ENCODE results near the gene FAM3D.
"Not testable (repeated sequence)": the region's sequence is repeated elsewhere in the genome, so short reads cannot be mapped to it uniquely, and the experiment has no call there.

The FAM3D gene

DNA sequence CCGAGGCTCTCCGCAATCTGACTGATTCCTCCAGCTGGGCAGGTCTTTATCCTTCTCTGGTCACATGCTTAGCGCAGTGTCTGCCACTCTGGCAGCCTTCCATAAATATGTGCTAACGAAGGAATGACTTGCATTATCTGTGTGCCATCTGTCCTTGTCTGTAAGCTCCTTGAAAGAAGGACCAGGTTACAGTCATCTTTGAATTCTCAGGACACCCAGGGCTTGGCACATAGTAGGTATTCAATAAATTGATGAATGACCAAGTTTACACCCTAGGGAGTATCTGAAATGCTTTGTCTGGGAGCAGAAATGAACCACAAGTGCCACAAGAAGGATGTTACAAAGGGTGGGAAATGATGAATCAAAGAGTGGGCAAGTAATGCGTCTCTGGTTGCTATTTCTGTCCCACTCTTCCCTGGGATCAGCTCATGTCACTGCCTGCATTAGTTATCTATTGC lies 16.5 kb upstream of the FAM3D start:
- no peak for DNase-seq

DNA sequence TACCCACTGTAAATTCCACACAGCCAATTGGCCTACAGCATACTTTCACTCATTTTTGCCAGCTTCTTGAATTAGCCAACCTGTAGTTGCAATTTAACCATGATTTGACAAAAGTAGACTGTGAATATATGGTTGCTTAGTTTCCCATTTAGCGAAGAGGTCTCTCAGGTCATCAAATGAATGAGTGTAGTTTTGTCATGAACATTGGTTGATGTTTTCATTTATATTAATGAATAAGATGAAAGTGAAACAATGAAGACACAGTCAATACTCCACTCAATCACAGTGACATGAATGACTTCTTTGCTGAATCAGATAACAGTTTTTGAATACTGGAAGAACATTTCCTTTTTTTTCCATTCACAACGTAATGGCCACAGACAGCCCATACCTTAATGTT lies 15.3 kb upstream of the FAM3D start:
- no peak for DNase-seq

DNA sequence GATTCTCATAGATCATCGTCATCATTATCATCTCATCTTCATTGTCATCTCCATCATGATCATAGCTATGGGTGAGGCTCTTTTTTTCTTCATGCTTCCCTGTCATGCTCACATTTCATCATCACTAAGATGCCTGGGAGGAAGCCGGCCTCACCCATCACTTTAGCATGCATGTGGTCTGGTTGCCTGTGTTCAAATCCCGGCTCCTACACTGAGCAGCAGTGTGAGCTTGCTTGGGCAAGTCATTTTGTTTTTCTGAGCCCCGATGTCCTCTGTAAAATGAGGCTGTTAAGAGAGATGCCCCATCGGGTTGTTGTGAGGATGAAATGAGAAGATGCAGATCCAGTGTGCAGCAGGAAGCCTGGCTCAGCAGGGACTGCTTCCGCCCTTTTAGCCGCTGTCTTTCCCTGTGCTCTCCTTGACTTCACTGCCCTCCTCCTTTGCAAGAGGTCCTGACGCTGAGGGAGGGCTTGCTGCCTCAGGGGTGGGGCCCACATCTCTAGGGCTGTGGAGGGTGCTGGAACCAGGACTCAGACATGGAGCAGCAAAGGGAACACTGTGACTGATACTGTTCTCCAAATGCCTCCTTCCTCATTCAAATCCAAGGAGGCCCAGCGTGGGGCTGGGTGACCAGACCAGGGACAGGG lies 14.4 kb upstream of the FAM3D start:
- no peak for DNase-seq

DNA sequence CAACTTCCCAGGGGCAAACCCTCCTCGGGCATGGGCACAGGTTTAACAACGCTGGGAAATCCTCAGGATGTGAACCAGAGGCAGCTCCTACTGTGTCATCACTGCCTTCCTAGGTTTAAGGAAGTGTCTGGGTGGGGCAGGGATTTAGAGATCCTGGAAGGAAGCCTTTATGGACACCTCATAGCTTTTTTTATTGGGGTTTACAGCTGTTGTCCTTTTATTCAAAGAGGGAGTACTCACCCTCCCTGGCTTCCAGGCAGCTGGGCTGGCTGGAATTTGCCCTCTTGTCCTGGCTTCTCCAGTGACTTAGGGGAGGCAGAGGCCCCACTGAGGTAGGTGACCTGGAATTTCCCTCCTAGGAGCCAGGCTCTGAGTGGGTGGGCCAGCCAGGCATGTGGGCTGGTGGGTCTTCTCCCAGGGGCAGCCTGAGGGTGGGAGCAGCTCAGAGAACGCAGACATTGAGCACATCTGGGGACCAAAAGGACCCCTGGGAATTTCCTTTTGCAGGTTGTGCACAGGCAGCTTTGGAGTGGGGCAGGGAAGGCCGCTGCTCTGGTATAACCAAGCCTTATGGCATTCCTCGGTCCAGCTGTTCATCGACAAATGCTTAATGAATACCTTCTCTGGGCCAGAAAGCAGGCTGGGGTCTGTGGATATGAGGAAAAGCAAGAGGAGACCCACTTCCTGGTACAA lies 13.5 kb upstream of the FAM3D start:
- DNase-seq: no peak

DNA sequence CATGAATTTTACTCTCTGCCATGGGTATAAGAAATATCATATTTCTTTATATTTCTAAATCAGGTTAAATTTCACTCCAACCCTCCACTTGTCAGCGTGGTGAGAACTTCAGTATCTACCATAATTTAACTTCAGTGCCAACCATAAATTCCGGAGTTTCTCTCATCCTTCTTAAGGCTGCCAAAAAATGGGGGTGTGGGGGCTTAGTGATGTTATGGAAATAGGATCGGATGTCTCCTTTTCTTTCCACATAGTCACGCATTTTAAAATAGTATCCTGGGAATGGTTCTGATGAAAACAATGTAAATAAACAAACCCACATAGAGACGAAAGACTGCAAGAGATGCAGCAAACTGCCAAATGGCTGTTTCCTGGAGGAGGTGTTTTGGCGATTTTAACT lies 12.9 kb upstream of the FAM3D start:
- DNase-seq: no peak

DNA sequence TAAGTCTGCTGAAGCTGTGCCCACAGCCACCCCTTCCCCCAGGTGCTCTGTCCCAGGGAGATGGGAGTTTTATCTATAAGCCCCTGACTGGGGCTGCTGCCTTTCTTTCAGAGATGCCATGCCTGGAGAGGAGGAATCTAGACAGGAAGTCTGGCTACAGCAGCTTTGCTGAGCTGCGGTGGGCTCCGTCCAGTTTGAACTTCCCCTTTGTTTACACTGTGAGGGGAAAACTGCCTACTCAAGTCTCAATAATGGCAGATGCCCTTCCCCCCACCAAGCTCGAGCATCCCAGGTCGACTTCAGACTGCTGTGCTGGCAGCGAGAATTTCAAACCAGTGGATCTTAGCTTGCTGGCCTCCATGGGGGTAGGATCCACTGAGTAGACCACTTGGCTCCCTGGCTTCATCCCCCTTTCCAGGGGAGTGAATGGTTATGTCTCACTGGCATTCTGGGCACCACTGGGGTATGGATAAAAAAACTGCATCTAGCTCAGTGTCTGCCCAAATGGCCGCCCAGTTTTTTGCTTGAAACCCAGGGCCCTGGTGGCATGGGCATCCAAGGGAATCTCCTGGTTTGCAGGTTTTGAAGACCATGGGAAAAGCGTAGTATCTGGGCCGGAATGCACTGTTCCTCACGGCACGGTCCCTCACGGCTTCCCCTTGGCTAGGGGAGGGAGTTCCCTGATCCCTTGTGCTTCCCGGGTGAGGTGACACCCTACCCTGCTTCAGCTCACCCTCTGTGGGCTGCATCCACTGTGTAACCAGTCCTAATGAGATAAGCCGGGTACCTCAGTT lies 11.8 kb upstream of the FAM3D start:
- not testable (repeated sequence) for DNase-seq

DNA sequence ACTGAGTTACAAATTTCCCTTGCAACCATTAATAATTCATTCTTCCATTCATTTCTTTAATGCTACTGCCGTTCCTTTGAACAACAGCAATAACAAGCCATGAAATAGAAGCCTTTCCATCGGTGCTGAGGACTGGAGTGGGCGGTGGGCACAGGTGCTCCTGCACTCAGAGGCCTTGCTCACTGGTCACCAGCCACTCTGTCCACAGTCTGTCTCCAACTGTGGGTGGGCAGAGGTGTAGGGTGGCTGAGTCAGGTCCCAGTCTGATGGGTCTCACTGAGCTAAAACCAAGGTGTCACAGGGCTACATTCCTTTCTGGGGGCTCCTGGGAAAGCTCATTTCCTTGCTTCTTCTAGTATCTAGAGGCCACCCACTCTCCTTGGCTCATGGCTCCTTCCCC lies 6.3 kb upstream of the FAM3D start:
- no peak for DNase-seq

DNA sequence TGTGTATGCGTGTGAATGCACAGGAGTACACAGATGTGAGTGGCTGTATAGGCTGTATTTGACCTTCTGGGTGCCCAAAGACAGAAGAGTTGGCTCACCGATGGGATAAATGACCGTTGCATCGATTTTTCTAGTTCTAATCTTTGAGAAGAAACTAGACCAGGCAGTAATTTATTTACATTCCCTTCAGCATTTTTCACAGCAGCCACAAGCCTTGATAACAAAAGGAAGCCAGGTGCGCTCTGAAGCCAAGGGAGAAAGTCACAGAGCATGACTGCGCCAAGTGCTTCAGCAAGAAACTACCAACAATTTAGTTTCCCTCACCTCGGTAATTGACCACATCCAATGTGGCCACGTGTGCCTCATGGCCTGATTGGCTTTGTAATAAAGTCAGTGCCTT lies 5.9 kb upstream of the FAM3D start:
- no peak for DNase-seq

DNA sequence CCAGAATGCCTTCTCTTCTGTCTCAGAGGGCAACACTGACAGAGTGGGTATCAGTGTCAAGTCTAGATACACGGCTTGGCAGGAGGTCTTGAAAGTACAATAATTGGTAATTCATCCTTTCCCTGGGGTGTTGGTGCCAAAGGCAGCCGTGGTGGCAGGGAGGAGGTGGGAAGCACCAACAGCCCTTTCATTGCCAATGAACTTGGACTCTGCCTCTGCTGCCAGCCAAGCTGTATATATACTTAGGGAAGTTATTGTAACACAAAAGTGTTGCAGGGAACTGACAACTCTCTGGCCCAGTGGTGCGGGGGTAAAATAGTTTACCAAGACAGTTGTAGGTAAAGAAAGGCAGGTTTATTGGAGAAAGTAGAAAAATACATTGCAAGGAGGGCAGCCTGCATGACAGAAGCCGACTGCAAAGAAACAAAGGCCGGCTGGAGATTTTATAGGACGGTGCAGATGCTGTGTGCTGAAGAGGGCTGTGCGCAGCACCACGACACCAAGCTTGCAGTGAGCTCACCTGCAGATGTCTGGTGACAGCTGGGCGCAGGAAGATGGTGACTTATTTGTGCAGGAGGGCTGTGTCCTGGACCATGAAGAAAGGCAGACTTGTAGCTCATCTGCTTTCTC lies 4.0 kb upstream of the FAM3D start:
- no peak for DNase-seq

DNA sequence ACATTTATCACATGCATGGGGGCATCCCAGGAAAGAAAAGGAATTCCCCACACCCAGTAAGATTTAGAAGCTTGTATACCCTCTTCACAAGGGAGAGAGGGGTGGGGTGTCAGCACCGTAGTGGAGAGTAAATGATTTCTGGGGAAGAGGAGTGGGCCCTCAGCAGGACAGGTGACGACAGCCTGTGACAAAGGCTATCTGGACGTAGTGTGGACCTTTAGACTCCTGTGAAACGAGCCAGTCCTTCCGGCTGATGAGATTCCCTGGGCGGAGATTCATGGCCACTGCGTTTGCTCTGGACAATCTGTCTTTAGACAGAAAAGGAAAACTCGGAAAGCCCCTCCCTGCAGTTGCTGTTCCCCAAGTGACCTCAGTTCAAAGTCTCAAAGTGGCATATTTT lies 1.7 kb upstream of the FAM3D start:
- no peak for DNase-seq

DNA sequence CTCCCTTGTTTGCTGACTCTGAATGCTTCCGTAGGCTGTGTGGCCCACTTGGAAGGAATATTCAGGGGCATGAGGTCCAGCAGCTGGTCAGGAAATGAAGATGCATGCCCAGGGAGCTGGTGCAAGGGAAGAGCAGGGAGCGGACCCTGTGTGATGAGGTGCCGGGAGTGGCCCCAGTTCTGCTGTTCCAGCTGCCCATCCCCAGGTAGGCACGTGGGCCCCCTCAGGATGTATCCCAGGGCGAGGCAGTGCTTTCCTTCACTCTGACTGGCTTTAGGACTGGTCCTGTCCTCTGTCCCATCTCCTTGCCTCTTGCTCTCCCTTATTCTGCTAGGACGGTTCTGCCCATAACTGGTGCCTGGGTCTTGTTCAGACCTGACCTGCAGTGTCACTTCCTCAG lies 1.1 kb upstream of the FAM3D start:
- no peak for DNase-seq

DNA sequence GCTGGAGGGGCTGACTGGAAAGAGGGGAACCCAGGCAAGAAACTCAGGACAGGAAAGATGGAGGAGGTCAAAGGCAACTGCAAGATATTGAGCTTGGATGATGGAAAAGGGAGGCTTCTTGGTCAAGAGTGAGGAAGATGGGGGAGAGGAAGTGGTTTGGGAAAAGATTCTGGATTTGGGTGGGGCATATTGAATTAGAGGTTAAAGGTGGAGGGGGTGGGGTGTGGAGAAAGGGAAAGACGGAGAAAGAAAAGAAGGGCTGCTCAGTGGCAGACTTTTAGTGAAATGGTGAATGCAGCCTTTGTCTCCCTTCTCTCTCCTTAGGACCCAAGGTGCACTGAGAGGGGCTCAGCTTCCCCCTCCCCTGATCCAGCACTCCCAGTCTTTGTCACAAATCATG lies 655 bp upstream of the FAM3D start:
- no peak for DNase-seq

DNA sequence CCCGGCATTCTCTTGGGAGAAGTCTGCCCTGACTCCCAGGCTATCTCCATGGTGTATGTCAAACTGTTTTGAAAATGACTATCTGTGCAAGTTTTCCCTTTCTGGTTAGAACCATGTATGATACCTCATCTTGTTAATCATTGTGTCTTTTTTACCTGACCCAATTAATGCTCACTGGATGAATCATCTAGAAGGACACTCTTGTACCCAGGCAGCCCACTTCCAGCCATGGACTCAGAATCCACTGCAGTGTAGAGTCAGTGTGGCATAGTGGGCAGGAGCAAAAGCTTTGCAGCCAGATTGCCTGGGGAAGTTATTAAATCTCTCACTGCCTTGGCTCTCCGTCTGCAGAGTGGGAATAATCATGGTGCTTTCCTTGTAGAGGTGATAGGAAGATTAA lies 1.2 kb downstream of the FAM3D start:
- no peak for DNase-seq

DNA sequence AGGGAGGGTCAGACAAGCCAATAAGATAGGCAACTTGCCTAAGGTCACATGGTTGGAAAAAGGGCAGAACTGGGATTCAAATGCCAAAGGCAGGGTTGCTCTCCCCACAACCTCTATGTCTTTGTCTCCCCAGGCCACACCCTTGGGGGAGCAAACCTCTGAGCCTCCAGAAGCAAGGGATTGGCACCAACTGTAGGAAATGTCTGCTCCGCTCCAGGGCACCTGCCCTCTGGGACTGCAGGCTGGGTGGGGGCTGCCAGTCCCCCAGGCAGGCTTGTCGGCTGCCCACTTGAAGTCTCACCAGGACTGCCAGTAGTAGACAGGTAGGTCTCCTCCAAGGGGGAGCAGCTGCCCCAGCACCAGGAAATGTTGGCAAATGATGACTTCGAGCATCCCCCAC lies 2.0 kb downstream of the FAM3D start:
- DNase-seq: no peak

DNA sequence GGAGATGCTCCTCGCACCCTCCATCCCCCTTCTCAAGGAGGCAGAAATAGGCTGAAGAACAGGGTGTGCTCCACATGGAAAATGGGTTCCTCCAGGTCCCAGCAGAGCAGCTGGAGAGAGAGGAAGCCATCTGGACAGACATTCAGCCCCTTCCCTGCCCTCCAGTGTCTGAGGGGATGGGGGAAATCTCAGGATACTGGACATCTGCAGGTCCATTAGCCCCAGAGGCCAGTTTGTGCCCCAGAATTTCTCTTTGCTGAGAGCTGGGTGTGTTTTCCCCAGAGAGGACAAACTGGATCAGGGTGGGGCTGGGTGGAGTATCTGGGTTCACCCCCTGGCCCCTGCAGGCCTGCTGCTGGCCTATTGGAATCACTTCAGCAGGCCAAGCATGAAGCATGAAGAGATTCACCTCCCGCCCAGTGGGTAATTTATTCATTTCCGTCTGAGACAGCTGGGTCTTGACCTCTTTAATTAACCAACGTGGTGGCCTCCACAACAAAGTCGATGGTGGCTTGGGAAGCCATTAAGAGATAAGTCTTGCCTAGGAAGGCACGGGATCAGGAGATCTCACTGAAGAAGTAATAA lies 4.6 kb downstream of the FAM3D start:
- DNase-seq: no peak

DNA sequence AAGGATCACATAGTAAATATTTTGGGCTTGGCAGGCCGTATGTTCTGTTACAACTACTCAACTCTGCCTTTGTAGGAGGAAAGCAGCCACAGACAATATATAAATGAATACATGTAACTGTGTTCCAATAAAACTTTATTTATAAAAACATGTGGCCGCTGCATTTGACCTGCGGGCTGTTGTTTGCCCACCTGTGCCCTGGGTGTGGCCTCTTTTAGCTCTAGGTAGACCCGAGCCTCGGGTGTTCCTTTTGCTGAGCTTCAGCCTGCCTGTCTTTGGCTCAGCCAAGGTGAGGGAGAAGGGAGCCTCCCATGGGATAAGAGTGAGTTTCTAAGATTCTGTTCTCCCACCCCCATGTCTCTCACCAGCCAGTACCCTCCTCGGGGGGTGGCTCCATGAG lies 5.6 kb downstream of the FAM3D start:
- DNase-seq: no peak

DNA sequence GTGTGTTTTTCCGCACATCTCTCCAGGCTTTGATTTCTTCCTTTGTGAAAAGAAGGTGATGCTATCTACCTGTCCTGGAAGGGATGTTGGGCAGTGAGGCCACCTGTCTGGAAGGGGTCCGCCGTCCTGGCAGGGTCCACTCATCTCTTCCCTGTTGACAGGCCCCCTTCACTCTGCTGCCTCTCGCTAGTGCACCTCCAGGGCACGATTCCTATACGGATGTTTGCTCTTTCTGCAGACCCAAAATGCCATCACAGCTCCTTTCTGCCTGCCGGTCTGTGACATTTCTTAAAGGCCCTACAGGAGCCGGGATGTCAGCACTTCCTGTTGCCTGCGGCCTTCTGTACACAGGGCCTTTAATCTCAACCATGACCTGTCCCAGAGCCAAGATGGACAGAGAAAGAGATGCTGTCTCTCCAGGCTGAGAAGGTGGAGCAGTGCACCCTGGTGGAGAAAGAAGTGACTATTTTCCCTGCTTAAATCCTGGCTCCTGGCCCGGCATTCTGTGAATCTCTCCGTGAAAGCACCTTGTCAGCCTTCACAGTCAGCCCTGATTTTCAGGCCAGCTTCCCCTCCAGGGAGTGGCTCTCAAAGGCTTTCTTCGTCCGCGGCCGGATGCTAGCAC lies 7.4 kb downstream of the FAM3D start:
- DNase-seq: no peak

DNA sequence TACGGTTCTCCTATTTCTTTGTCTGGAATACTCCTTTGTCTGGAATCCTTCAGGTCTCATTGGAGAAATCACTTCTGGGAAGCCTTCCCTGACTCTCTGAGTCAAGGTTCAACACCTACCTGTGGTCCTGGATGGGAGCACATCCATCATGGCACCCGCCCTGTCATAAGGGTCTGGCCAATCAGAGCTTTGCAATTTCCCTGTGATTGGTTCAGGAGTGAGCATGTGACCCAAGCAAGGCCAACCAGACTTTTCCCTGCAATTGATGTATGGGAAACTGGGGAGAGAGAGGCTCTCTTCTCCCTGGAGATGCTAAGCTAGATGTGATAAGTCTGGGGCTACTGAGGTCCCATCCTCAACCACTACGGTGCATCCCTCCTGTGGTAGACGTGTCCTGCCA lies 8.1 kb downstream of the FAM3D start:
- DNase-seq: no peak

DNA sequence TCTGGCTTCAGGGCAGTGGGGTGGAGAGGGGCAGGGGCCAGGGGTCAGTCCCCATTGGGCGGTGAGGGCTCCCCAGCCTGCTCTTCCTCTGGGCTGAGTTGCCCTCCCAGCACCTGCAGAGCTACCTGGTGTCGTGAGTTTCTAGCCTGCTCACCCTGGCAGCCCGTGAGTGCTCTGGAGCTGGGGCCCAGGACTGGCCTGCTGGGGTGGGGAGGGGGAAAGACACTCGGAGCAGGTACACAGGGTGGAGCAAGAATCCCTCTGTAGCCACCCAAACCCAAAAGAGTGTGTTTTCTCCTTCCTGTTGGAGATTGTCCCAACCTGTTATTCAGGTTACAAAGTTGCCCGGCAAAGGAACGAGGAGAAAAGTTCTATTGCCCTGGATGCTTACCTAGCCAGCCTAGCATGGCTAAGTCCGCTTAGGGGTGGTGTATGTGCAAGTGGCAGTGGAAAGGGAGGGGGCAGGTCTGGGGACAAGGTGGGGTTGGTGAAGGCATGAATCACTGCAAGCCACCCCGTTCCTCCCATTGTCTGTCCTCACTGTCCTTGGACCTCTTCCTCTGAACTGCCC lies 8.9 kb downstream of the FAM3D start:
- no peak for DNase-seq

DNA sequence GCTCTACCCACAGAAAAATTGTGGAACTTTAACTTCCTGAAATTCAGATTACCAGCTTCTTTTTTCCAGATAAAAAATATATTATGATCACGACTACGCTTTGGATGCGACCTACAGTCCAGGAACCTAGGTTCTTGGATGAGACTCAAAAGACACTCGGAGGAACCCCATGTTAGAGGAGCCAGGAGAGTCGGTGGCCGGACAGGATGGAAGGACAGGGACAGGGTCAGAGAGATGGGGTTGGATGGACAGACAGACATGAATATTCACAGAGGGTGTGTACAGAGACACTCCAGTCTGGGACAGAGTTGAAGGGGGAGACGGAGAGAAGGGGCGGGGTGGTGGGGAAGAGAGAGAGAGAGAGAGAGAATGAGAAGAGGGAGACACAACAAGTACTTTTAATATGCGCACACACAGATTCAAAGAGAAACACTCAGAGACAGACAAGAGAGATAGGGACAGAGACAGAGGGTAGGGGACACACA lies 9.5 kb downstream of the FAM3D start:
- no peak for DNase-seq

DNA sequence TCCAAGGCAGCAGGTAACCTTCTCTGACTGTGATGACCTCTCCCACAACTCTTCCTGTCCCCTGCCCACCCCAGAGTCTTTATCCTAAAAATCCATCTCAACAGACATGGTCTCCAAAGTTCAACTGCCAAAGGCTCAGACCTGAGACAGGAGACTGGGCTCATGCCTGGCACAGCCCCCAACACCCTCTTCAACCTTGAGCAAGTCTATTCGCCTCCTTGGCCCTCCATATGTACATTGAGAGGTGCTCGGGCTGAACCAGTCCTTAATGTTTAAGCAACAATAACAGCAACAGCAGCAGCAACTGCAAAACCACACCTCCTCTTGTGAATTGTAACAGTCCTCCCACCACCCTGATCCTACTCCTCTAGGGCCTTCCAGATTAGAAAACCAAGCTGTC lies 9.9 kb downstream of the FAM3D start:
- DNase-seq: no peak

DNA sequence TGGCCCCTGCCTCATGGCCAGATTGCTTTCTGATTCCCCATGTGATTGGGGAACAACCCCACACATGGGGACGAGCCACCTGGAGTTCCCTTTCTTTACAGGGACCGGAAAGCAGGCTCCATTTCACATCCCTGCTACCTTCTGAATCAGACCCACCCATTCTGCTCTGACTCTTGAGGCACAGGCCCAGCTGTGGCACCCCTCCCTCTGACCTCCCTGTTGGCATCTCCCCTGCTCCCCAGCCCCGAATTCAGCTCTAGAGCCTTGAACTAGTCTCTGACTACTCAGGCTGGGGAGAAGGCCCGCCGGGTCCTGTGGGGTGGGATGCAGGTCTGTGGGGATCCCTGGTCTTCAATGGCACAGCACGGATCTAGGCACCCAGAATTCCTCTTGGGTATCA lies 12.1 kb downstream of the FAM3D start:
- no peak for DNase-seq
